CD4-positive, alpha-beta T cell treated with Interleukin-17A for 4 hours (primary cell): ENCODE results near the gene SMAP2.
"Not testable (repeated sequence)": the region's sequence is repeated elsewhere in the genome, so short reads cannot be mapped to it uniquely, and the experiment has no call there.

Experiments used
- DNase-seq: peaks from one replicate; pipeline ENCODE4 v3.0.0-alpha.2; 2020; ENCODE audit warnings: mixed read lengths

The SMAP2 gene

DNA sequence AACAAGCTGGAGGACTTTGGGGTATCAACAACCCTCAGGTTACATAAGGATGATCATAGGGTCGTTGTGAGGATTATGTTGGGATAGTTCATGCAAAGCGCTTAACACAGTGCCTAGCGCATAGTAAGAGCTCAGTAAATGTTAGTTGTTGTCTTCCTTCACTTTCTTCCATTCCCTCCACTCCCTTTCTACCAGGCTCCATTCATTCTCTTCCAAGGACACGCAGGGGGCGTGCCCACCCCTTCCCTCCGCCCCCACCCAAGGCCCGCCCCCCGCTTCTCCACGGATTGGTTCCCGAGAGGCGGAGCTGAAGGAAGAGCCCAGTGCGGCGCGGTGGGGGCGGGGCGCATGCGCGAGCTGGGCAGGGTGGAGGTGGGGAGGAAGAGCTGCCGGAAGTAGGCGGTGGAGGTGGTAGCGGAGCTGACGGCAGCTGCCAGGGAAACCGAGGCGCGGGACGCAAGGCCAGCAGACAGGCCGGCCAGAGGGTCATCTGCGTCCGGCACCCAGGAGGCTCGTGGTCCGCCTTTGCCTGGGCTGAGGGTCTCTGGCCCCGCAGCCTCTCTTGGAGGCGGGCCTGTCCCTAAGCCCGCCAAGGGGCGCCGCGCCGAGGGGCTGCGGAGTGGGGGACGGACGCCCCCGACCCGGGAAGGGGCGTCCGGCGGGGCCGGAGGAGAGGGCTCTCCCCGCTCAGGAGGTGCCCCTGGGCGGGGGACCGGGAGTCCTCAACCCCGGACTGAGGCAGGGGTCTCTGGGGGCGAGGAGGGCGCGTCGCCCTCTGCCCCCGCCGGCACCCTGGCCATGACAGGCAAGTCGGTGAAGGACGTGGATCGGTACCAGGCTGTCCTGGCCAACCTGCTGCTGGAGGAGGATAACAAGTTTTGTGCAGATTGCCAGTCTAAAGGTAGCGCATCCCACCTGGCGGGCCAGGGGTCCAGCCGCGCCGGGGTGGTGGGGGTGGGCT is at the start of gene SMAP2:
SMAP2 (plus strand) TSS at position 405 of the 961 bp plus-strand sequence; CDS start at position 799, 394 bp downstream.
- DNase-seq, result peak; percentile 98

GRCh38 chr1:40331403-40331802 is 42.1 kb upstream of the SMAP2 start:
- not testable (repeated sequence) for DNase-seq

DNA sequence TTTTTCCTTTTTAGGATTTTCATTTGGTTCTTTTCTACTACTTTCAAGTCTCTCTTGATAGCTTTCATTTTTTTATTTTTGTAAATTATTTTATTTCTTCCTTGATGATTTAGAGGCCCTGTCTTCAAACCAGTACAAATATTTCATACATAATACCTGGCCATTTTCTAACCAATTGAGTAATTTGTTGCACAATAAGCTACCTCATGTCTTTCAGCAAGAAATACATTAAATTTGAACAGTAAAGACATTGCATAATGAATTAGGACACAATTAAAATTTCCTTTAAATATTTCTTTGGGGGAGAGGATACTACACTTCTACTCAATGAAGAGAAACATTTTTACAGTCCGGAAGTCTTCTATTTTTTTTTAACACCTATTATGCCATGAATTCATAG is 40.8 kb upstream of the SMAP2 start:
- no peak for DNase-seq

DNA sequence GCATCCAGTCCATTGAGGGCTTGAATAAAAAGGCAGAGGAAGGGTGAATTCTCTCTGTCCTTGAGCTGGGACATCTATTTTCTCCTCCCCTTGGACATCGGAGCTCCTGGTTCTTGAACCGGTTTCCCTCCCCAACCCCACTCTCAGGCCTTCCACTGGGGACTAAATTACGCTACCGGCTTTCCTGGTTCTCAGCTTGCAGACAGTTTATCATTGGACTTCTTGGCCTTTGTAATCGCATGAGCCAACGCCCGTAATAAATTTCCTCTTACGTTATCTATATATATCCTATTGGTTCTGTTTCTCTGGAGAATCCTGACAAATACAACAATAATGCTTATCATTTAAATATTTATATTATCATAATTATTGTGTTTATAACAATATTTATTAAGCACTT is 36.1 kb upstream of the SMAP2 start:
- DNase-seq, result no peak

DNA sequence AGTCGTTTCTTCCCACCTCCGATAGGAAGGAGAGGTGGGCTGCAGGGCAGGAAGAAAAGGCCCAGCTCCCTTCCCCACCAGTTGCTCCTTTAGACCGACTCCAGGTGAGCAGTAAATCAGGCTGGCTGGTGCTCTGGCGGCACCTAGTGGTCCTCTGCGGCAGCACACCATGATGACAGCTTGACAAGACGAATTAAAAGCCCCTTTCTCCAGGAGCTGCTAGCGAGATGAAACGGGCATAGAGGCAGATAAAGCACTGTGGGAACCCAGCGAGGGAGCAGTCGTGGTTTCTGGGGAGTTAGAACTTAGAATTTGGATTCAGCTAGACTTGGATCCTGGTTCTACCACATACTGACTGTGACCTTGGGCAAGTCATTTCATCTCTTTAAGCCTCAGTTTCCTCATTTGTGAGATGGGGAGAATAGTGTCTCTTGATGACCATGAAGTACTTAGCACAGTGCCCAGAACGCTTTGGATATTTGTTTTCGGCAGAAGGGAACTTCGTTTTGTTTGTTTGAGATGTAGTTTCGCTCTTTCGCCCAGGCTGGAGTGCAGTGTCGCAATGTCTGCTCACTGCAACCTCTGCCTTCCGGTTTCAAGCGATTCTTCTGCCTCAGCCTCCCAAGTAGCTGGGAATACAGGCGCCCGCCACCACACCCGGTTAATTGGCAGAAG is 34.6 kb upstream of the SMAP2 start:
- DNase-seq, result peak; percentile 92

DNA sequence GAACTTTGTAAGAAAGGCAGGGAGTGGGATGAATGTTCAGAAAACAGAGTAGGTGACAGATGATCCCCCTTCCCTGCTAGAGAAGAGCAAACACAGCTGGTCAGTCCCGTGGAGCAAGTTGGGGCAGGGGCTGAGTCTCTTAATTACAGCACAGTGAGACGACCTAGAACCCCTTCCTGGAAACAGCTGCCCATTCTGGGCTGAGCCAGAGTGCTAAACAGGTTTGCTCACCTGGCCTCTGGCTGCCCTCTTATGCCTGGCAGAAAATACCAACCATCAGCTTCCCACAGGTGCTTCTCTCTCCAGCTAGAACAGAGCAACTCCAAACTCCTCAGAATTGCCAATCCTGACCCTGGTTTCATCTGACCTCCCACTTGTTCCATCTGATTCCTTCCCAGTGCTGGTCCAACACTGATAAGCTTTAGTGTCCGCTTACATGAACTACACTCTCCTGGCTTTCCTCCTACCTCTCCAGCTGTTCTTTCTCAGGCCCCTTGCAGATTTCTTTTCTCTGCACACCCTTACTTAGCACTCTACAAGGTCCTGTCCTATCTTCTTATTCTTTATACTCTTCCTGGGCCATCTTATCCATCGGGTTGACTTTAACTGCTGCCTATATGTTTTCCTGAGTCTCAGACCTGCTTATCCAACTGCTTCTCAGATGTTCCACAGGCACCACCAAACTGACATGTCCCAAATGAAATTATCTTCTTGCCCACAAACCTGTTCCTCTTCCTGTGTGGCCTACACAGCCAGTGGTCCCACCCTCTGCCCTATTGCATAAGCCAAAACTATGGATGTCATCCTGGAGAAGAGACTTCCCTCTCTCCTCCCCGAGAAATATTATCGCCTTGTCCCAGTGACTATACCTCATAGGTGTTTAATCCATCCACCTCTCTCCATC is 33.9 kb upstream of the SMAP2 start:
- no peak for DNase-seq

DNA sequence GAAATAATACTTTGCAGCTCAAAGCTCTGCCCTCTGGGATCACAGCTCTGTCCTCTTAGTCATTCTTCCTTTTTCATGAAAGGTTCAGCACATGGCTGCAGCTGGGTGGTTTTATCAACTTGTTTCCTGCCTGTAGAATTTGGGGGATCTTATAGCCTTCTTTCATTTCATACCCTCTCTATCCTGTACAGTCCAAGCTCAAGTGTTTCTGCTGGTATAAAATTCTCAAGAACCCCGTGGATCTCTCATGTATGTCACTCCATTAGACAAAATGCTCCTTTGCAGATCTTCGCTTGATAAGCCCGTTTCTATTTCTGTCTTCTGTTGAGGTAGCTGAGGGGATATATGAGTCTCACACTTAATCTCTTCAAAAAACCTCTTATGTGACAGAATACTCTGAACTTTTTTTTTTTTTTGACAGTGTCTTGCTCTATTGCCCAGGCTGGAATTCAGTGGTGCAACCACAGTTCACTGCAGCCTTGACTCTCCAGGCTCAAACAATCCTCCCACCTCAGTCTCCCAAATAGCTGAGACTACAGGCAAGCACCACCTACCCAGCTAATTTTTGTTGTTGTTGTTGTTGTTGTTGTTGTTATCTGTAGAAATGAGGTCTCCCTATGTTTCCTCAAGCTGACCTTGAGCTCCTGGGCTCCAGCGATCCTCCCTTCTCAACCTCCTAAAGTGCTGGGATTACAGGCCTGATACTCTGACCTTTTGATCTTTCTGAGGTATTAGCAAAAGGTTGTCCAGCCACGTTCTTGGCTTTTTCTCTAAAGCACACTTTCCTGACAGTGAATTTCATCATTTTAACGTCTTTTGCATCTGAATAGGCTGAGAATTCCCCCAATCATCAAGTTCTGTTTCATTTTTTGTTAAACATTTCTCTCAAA is 31.8 kb upstream of the SMAP2 start:
- DNase-seq, result peak; percentile 19

- DNase-seq, result not testable (repeated sequence)
Measured at GRCh38 chr1:40342381-40342717, 31.2 kb upstream of the SMAP2 start.

DNA sequence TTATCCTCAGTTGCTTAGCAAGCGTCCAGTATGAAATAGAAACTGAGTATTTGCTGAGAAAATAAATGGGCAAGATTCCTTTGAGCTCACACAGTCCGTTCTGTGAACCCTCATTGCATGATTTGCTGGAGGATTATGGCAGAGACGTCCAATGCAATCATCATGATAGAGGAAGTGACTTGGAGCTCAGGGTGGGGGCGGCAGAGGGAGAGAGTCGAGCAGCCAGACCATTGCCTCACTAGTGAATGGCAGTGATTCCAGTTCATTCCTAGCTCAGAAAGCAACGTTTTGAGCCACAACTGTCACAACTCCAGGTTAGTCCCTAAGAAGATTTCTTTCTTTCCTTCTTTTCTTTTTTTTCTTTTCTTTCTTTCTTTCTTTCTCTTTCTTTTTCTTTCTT is 28.9 kb upstream of the SMAP2 start:
- DNase-seq, result peak; percentile 56

- no peak for DNase-seq
Measured at GRCh38 chr1:40350391-40350790, 23.1 kb upstream of the SMAP2 start.

DNA sequence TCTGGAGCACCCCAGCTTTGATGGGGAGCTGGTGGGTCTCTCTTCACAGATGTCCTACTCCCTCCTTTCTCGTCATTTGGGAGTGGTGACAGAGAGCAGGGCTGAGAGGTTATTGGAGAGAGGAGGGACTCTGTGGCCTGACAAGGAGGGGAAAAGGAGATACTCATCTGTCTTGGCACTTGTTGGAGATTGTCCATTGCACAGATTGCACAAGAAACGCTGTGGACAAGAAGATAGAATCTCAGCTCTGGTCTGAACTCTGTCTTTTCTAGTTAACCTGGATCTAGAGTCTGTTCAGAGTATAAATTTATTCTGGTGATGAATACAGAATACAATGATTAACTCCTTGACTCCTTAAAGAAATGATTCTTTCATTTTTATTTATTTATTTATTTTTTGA is 22.4 kb upstream of the SMAP2 start:
- no peak for DNase-seq

GRCh38 chr1:40352126-40352525 is 21.4 kb upstream of the SMAP2 start:
- DNase-seq, result no peak

- DNase-seq, result no peak
Measured at GRCh38 chr1:40353082-40353481, 20.4 kb upstream of the SMAP2 start.

GRCh38 chr1:40357625-40358024 is 15.9 kb upstream of the SMAP2 start:
- DNase-seq, result no peak

- no peak for DNase-seq
Measured at GRCh38 chr1:40360631-40361030, 12.9 kb upstream of the SMAP2 start.

DNA sequence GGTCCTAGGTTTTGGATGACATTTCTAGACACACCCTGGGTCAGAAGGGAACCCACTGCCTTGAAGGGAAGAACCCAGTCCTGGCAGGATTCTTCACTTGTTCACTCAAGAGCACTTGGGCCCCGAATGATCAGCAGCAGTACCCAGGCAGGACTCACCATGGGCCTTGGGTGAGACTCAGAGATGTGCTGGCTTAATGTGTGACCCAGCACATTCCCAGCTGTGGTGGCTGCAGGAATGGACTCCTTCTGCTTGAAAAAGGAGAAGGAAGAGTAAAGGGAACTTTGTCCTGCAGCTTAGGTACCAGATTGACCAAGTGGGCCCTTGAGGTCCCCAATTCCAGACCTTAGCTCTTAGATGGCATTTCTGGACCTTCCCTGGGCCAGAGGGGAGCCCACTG is 12.3 kb upstream of the SMAP2 start:
- DNase-seq, result no peak

DNA sequence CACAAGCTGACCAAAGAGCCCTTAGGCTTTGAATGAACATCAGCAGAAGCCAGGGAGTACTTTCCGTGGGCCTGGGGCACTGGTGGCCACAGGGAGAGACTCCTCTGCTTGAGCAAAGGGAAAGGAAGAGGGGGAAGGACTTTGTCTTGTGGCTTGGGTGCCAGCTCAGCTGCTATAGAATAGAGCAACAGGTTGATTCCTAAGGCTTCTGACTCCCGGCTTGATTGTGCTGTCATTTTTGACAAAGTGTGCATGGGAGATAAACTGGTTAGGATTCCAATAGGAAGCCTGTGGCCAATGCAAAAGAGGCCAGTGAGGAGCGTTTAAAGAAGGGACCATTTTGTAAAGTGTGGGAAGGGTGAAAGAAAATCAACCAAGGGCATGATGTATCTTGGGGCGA is 11.9 kb upstream of the SMAP2 start:
- no peak for DNase-seq

DNA sequence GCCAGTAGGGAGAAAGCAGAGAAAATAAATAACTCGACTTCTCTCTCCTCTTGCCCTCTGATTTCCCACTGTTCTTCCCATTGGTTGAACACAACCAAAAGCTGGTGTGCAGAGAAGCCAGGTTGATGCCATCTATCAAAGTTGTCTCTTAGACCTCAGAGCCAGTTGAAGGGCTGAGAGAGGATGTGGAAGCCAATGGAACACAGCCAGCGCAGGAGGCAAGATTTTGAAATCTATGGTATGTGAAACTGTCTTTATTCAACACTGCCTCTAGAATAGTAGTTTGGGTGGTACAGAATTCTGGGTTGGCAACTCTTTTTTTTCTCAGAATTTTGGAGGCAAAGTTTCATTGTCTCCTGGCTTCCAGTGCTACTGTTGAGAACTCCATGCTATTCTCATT is 11.3 kb upstream of the SMAP2 start:
- DNase-seq, result no peak

GRCh38 chr1:40362699-40363098 is 10.8 kb upstream of the SMAP2 start:
- DNase-seq, result no peak

GRCh38 chr1:40363721-40364120 is 9.8 kb upstream of the SMAP2 start:
- no peak for DNase-seq

- DNase-seq, result no peak
Measured at GRCh38 chr1:40371707-40372258, 1.7 kb upstream of the SMAP2 start.
